ENCODE results near the gene CRELD2.

The CRELD2 gene, protein sequence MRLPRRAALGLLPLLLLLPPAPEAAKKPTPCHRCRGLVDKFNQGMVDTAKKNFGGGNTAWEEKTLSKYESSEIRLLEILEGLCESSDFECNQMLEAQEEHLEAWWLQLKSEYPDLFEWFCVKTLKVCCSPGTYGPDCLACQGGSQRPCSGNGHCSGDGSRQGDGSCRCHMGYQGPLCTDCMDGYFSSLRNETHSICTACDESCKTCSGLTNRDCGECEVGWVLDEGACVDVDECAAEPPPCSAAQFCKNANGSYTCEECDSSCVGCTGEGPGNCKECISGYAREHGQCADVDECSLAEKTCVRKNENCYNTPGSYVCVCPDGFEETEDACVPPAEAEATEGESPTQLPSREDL

GRCh38 chr22:49917974-49918910 lies at the start of gene CRELD2, which contains the start of gene ALG12:
CRELD2 (plus strand) TSS chr22:49918634; CDS start chr22:49918770, 136 bp downstream.
ALG12 (minus strand) TSS chr22:49918438; CDS start chr22:49913765, 4,673 bp downstream.
- peak; percentile 87 to 90 for DNase-seq

GRCh38 chr22:49869086-49869830 lies 49.2 kb upstream of the CRELD2 start:
- DNase-seq = no peak

- DNase-seq = no peak
Observed at GRCh38 chr22:49869845-49870712, 48.4 kb upstream of the CRELD2 start.

DNA sequence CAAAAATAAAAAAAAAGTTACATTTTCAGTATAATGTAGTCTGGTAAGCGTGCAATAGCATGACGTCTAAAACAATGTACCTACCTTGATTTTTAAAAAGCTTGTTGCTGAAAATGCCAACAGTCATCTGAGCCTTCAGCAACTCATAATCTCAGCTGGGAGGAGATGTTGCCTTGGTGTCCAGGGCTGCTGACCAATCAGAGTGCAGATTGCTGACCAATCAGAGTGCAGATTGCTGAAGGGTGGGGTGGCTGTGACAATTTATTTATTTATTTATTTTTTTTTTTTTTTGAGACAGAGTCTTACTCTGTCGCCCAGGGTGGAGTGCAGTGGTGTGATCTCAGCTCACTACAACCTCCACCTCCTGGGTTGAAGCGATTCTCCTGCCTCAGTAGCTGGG lies 47.0 kb upstream of the CRELD2 start:
- no peak for DNase-seq

DNA sequence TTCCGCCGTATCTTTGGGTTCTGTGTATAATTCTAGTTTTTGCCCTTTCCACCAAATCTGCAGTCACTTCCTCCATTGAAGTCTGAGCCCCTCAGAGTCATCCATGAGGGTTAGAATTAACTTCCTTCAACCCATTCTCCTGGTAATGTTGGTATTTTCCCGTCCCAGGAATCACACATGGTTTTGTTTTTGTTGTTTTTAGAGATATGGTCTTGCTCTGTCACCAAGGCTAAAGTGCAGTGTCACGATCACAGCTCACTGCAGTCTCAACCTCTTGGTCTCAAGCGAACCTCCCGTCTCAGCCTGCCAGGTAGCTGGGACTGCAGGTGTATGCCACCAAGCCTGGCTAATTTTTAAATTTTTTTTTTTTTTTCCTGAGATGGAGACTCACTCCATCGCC lies 46.1 kb upstream of the CRELD2 start:
- DNase-seq = no peak

DNA sequence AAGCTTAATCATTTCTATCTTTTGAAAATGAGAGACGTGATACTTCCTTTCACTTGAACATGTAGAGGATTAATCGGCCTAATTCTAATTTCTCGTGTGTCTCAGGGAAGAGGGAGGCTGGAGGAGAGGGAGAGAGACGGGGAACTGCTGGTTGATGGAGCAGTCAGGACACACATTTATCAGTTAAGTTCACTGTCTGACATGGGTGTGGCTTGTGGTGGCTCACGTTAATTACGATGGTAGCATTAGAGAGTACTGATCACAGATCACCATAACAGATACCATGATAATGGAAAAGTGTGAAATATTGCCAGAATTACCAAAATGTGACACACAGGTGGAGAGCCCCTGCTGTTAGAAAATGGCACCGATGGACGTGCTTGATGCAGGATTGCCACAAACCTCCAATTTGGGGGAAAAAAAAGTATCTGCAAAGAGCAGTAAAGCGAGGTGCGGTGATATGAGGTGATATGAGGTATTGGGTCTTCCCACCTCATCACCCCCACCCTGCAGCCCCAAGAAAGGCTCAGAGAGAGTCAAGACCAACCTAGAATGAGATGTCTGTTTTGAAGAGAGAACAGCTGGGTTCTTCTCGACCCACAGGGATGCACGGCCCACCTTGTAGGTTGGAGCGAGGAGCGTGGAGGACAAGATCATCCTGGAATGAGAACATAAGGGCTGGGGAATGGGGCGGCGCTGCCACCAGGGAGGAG lies 45.0 kb upstream of the CRELD2 start:
- DNase-seq = no peak

DNA sequence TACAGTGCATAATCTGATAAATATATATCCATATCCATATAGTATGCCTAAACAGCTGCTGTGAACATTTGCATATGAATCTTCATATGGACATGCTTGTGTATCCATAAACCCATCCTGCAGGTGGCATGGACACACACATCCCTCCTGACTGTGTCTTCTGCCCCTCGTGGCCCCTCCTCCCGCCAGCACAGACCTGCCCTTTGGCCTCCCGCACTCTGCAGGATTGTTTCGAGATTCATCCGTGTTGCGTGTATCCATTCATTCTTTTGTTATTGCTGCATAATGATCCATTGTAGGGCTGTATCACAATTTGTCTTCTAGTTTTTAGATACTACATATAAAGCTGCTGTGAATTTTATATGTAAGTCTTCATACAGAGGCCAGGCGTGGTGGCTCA lies 40.8 kb upstream of the CRELD2 start:
- DNase-seq = no peak

DNA sequence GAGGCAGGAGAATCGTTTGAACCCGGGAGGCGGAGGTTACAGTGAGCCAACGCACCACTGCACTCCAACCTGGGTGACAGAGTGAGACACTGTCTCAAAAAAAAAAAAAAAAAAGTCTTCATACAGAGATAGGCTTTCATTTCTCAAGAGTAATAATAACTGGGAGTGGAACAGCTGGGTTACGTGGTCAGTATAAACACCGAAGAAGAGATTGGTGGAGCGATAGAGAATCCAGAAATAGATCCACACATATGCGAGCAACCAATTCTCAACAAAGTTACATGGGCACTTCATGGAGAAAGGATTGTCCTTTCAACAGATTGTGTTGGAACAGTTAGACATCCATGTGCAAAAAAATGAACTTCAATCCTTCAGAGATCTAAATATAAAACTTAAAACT lies 40.2 kb upstream of the CRELD2 start:
- no peak for DNase-seq

DNA sequence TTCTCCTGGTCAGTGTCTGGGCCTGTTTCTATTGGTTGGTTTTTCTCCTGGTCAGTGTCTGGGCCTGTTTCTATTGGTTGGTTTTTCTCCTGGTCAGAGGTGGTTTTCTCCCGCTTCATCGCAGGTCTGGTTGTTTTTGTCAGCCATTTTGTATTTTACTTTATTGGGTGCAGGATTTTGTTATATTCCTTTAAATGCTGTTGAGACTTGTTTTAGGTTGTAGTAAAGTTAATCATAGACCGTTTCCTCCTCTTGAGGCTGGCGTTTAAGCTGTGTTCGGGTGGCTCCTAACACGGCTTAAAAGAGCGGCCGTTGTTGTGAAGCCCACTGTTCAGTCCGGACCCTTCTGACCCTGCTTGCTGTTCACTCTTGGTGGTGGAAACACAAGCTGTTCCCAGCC lies 38.6 kb upstream of the CRELD2 start:
- DNase-seq = no peak

DNA sequence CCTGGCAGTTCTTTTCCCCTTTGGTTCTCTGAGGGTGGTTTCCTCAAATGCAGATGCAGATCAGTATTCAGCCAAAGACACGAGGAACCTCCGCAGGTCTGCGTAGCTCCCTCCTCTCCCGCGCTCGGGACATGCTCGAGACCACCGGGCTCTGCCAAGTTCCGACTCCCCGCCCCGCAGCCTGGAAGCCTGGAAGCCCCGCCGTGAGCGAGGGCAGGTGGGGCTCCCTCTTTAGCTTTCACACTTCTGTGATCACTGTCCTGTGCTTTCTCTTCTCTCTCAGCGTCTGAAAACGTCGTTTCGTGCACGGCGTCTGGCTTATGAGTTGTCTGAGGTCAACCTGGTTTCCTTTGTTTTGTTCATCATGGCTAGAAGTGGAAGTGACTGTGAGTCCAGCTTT lies 38.2 kb upstream of the CRELD2 start:
- DNase-seq = no peak

GRCh38 chr22:49881856-49882255 lies 36.6 kb upstream of the CRELD2 start:
- DNase-seq = no peak

DNA sequence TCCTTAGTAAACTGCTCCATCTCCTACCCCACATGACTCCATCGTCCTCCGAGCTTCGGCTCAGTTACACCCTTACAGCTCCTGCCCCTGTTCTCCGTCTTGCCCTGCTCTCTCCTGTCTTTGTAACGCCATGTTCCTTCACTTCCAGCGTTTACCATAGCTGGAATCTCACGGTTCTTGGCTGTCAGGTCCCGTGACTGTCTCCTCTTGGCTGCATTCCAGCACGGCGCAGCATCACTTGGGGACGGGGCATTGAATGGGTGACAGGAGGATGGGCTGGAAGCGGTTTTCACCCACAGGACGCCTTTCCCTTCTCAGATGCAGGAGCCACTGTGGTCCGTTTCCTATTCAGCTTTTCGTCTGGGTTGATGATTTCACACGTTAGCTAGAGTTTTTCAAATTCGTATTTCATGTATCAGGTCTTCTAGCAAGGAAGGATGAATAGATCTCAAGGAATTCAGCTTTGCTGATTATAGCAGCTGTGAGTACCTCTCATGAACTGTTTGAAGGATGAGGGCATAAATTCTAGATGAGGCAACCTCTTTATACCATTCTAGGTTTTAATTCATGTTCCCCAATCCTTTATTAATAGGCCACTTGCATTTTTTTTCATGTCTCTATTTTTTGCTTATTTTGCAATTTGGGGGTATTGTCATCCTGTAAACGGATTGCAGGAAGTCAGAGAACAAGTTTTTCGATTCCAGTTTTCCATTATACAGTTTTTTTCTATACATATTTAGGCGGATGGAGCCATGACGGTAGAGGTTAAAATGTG lies 35.7 kb upstream of the CRELD2 start:
- peak in 1 of 2 experiments; percentile 14 for DNase-seq

GRCh38 chr22:49883294-49883640 lies 35.2 kb upstream of the CRELD2 start:
- DNase-seq = no peak

- no peak for DNase-seq
Observed at GRCh38 chr22:49884075-49884474, 34.4 kb upstream of the CRELD2 start.

- no peak for DNase-seq
Observed at GRCh38 chr22:49884503-49885260, 33.8 kb upstream of the CRELD2 start.

DNA sequence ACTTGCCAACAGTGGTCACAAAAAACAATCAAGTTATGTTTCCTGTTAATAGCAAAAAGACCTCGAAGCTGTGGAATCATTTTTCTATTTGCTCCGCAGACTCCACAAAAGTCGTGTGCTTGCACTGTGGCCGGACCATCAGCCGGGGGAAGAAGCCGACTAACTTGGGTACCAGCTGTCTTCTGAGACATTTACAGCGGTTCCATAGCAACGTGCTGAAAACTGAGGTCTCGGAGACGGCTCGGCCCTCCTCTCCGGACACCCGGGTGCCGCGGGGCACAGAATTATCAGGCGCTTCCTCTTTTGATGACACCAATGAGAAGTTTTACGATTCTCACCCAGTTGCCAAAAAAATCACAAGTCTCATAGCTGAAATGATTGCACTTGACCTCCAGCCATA lies 33.2 kb upstream of the CRELD2 start:
- no peak for DNase-seq

DNA sequence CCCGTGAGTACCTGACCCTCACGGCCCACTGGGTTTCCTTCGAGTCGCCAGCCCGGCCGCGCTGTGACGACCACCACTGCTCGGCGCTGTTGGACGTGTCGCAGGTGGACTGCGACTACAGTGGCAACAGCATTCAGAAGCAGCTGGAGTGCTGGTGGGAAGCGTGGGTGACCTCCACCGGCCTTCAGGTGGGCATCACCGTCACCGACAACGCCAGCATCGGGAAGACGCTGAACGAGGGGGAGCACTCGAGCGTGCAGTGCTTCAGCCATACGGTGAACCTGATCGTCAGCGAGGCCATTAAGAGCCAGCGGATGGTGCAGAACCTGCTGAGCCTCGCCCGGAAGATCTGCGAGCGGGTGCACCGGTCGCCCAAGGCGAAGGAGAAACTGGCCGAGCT lies 32.6 kb upstream of the CRELD2 start:
- no peak for DNase-seq

DNA sequence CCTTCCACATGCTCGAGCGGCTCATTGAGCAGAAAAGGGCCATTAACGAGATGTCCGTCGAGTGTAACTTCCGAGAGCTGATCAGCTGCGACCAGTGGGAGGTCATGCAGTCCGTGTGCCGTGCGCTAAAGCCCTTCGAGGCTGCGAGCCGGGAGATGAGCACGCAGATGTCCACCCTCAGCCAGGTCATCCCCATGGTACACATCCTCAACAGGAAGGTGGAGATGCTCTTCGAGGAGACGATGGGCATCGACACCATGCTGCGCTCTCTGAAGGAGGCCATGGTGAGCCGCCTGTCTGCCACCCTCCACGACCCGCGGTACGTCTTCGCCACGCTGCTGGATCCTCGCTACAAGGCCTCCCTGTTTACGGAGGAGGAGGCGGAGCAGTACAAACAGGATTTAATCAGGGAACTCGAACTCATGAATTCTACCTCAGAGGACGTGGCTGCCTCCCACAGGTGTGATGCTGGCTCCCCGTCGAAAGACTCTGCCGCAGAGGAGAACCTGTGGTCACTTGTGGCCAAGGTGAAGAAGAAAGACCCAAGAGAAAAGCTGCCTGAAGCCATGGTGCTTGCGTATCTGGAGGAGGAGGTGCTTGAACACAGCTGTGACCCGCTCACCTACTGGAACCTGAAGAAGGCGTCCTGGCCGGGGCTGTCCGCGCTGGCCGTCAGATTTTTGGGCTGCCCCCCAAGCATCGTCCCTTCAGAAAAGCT lies 31.9 kb upstream of the CRELD2 start:
- no peak for DNase-seq

DNA sequence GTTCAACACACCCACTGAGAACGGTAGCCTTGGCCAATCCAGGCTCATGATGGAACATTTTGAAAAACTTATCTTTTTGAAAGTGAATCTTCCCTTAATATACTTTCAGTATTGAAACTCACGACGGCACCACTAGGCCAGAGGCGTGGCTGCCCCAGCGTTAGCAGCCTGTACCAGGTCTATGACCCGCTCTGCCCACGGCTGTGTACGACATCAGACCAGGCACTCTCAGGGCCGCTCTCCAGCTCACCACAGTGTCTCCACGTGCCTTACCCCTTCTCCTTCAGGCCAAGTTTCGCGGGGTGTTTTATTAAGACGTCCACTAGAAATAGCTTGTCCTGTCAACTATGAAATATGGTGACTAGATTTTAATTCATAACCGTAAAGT lies 31.4 kb upstream of the CRELD2 start:
- no peak for DNase-seq
